ENCODE results near the gene PARD3B. TPM values are rescaled to one million over a fixed set of nuclear protein-coding genes. Genes with fewer than 3 reads are reported as not detected.

The PARD3B gene
- total and polyA plus RNA-seq, 2 experiments from 2014 or later, result 3.5 to 4.4 TPM

DNA sequence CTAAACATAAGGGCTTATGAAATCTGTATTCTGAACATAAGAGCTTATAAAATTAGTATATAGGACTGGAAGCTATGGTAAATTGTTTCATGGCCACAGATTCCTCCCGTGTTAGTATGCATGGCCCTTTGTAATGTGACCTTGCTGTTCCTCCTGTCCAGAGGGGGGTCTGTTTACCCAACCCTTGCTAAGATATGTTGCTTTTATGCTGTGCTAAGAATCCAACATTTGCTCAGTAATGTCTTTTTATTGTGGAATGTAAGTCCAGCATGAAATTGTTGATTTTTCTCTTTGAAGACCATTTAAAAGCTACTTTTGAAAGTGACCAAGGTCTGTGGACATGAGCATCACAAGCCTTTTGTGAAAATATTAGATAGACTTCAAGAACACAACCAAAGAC, 485.4 kb downstream of the PARD3B start:
- no peaks in the 10 kb centered on the region for H3K79me2 ChIP-seq (replicated peaks; ENCODE audit: insufficient read depth)
- no peak overlapping the region for H3K4me3 ChIP-seq
- no peaks in the 10 kb centered on the region for H3K9me2 ChIP-seq (ENCODE audit: insufficient read depth)
- Mint-ChIP-seq H3K27me3 (ENCODE audit: insufficient read depth, low read depth, poor library complexity) (no peaks in the 10 kb centered on the region), H3K4me1 (peaks cover 2% of the 10 kb centered on the region; the same call in 2 of the 3 replicates), H3K4me3 (no peak overlapping the region), H3K9me3 (no peaks in the 10 kb centered on the region), H3K27ac (no peak overlapping the region), H3K36me3 (ENCODE audit: low read depth) (no peaks in the 10 kb centered on the region)
- no peak for DNase-seq (ENCODE audit: low spot score)
- H3K27ac ChIP-seq (ENCODE audit: low read depth), result no peak overlapping the region
- ATAC-seq, result no peak
- H3K36me3 ChIP-seq (ENCODE audit: insufficient read depth), result no peaks in the 10 kb centered on the region
- H3K27me3 ChIP-seq (ENCODE audit: insufficient read depth), result no peaks in the 10 kb centered on the region
- no peaks in the 10 kb centered on the region for H4K20me1 ChIP-seq (replicated peaks; ENCODE audit: insufficient read depth)
- no peak overlapping the region for H3K4me2 ChIP-seq
- H3F3A ChIP-seq (replicated peaks; ENCODE audit: low read depth), result no peaks in the 10 kb centered on the region
- no peak overlapping the region for H2AFZ ChIP-seq
- no peaks in the 10 kb centered on the region for H3K4me1 ChIP-seq (ENCODE audit: insufficient read depth)
- TF ChIP-seq POLR2AphosphoS5 (IDR thresholded peaks at IDR 0.05; ENCODE audit: low read depth) (no peak), CREB1 (CRISPR knock-in tag; IDR thresholded peaks at IDR 0.05; ENCODE audit: low read depth) (no peak), ZNF331 (CRISPR knock-in tag; IDR thresholded peaks at IDR 0.05; ENCODE audit: low read depth) (no peak), EZH2 (IDR thresholded peaks at IDR 0.05; ENCODE audit: low read depth, unreplicated experiment) (no peak), NANOG (IDR thresholded peaks at IDR 0.05; ENCODE audit: borderline replicate concordance) (no peak), JUNB (IDR thresholded peaks at IDR 0.05; ENCODE audit: unreplicated experiment) (no peak)
- TF ChIP-seq, protein P1, sequence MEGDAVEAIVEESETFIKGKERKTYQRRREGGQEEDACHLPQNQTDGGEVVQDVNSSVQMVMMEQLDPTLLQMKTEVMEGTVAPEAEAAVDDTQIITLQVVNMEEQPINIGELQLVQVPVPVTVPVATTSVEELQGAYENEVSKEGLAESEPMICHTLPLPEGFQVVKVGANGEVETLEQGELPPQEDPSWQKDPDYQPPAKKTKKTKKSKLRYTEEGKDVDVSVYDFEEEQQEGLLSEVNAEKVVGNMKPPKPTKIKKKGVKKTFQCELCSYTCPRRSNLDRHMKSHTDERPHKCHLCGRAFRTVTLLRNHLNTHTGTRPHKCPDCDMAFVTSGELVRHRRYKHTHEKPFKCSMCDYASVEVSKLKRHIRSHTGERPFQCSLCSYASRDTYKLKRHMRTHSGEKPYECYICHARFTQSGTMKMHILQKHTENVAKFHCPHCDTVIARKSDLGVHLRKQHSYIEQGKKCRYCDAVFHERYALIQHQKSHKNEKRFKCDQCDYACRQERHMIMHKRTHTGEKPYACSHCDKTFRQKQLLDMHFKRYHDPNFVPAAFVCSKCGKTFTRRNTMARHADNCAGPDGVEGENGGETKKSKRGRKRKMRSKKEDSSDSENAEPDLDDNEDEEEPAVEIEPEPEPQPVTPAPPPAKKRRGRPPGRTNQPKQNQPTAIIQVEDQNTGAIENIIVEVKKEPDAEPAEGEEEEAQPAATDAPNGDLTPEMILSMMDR (conservative IDR thresholded peaks at IDR 0.05; ENCODE audit: low read depth in 2 of 2), result no peak
- TF ChIP-seq, protein P2, sequence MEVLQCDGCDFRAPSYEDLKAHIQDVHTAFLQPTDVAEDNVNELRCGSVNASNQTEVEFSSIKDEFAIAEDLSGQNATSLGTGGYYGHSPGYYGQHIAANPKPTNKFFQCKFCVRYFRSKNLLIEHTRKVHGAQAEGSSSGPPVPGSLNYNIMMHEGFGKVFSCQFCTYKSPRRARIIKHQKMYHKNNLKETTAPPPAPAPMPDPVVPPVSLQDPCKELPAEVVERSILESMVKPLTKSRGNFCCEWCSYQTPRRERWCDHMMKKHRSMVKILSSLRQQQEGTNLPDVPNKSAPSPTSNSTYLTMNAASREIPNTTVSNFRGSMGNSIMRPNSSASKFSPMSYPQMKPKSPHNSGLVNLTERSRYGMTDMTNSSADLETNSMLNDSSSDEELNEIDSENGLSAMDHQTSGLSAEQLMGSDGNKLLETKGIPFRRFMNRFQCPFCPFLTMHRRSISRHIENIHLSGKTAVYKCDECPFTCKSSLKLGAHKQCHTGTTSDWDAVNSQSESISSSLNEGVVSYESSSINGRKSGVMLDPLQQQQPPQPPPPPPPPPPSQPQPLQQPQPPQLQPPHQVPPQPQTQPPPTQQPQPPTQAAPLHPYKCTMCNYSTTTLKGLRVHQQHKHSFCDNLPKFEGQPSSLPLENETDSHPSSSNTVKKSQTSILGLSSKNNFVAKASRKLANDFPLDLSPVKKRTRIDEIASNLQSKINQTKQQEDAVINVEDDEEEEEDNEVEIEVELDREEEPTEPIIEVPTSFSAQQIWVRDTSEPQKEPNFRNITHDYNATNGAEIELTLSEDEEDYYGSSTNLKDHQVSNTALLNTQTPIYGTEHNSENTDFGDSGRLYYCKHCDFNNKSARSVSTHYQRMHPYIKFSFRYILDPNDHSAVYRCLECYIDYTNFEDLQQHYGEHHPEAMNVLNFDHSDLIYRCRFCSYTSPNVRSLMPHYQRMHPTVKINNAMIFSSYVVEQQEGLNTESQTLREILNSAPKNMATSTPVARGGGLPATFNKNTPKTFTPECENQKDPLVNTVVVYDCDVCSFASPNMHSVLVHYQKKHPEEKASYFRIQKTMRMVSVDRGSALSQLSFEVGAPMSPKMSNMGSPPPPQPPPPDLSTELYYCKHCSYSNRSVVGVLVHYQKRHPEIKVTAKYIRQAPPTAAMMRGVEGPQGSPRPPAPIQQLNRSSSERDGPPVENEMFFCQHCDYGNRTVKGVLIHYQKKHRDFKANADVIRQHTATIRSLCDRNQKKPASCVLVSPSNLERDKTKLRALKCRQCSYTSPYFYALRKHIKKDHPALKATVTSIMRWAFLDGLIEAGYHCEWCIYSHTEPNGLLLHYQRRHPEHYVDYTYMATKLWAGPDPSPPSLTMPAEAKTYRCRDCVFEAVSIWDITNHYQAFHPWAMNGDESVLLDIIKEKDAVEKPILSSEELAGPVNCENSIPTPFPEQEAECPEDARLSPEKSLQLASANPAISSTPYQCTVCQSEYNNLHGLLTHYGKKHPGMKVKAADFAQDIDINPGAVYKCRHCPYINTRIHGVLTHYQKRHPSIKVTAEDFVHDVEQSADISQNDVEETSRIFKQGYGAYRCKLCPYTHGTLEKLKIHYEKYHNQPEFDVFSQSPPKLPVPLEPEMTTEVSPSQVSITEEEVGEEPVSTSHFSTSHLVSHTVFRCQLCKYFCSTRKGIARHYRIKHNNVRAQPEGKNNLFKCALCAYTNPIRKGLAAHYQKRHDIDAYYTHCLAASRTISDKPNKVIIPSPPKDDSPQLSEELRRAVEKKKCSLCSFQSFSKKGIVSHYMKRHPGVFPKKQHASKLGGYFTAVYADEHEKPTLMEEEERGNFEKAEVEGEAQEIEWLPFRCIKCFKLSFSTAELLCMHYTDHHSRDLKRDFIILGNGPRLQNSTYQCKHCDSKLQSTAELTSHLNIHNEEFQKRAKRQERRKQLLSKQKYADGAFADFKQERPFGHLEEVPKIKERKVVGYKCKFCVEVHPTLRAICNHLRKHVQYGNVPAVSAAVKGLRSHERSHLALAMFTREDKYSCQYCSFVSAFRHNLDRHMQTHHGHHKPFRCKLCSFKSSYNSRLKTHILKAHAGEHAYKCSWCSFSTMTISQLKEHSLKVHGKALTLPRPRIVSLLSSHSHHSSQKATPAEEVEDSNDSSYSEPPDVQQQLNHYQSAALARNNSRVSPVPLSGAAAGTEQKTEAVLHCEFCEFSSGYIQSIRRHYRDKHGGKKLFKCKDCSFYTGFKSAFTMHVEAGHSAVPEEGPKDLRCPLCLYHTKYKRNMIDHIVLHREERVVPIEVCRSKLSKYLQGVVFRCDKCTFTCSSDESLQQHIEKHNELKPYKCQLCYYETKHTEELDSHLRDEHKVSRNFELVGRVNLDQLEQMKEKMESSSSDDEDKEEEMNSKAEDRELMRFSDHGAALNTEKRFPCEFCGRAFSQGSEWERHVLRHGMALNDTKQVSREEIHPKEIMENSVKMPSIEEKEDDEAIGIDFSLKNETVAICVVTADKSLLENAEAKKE (CRISPR knock-in tag; IDR thresholded peaks at IDR 0.05), result no peak
